ENCODE data around the gene ASTN2.

ASTN2 gene

GRCh38 chr9:116937361-116937760 lies 477.5 kb downstream of the ASTN2 start:
- H3K27ac ChIP-seq: no peak overlapping the region
- TF ChIP-seq, protein P1, sequence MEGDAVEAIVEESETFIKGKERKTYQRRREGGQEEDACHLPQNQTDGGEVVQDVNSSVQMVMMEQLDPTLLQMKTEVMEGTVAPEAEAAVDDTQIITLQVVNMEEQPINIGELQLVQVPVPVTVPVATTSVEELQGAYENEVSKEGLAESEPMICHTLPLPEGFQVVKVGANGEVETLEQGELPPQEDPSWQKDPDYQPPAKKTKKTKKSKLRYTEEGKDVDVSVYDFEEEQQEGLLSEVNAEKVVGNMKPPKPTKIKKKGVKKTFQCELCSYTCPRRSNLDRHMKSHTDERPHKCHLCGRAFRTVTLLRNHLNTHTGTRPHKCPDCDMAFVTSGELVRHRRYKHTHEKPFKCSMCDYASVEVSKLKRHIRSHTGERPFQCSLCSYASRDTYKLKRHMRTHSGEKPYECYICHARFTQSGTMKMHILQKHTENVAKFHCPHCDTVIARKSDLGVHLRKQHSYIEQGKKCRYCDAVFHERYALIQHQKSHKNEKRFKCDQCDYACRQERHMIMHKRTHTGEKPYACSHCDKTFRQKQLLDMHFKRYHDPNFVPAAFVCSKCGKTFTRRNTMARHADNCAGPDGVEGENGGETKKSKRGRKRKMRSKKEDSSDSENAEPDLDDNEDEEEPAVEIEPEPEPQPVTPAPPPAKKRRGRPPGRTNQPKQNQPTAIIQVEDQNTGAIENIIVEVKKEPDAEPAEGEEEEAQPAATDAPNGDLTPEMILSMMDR (conservative IDR thresholded peaks at IDR 0.05): no peak
- TF ChIP-seq ZFX (IDR thresholded peaks at IDR 0.05): no peak

GRCh38 chr9:116935149-116935897 lies 479.5 kb downstream of the ASTN2 start:
- TF ChIP-seq, protein P1 (conservative IDR thresholded peaks at IDR 0.05): no peak
- no peak for TF ChIP-seq ZFX (IDR thresholded peaks at IDR 0.05)
- H3K27ac ChIP-seq: no peak overlapping the region

DNA sequence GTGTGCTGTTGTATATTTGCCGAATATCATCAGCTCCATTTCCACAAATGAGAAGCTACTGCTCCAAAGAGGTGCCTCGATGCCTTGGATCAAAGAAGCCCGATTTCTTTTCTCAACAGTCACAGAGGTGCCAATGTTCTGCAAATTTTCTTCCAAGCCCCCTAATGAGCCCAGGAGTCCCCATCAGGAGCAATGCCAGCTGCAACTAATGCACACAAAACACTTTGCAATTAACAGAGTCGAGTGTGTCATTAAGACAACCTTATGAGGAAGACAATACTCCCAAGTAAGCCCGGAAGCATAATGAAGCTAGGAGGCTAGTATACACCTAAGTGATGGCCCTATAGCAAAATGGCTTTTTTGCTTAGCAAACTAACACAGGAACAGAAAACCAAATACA lies 480.7 kb downstream of the ASTN2 start:
- H3K27ac ChIP-seq: no peak overlapping the region
- no peak for TF ChIP-seq ZFX (IDR thresholded peaks at IDR 0.05)
- TF ChIP-seq, protein P1 (conservative IDR thresholded peaks at IDR 0.05): no peak

DNA sequence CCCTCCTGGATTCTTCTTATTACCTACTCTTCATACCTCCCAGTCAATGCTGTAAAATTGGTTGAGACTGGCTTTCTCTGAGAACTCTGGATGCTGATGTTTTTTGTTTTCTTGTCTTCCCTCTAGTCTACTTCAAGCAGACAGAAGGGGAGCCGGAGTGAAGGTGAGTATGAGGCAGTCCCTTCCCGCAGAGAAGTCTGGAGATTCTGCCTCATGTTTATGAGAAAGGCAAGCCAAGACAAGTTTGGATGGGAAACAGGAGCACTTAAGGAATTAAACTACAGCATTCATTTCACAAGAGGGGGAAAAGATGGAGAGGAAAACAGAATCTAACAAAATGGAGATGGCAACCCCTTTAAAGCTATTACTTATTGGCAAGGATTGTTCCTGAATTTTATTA lies 481.6 kb downstream of the ASTN2 start:
- H3K27ac ChIP-seq: no peak overlapping the region
- TF ChIP-seq ZFX (IDR thresholded peaks at IDR 0.05): no peak
- TF ChIP-seq, protein P1 (conservative IDR thresholded peaks at IDR 0.05): no peak

GRCh38 chr9:116929621-116930020 lies 485.2 kb downstream of the ASTN2 start:
- H3K27ac ChIP-seq: no peak overlapping the region
- no peak for TF ChIP-seq ZFX (IDR thresholded peaks at IDR 0.05)
- TF ChIP-seq, protein P1 (conservative IDR thresholded peaks at IDR 0.05): no peak

DNA sequence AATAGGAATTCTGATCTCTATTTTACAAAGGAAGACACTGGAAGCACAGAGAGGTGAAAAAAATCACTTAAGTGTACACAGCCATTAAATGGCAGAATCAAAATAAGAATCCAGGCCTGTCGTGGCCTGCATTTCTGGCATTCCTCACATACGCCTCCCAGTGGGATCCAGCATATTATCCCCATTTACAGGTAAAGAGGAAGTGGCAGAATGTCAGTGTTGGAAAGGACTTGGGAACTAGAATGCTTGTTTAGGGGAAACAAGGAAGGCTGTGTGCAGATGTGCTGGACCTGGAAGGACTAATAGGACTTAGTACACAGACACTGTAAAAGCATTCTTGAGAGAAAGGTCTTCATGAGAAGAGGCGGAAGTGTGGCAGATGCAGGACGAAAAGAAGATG lies 486.0 kb downstream of the ASTN2 start:
- TF ChIP-seq, protein P1 (conservative IDR thresholded peaks at IDR 0.05): no peak; the same call in 1 of the 2 replicates
- TF ChIP-seq ZFX (IDR thresholded peaks at IDR 0.05): no peak
- no peak overlapping the region for H3K27ac ChIP-seq

DNA sequence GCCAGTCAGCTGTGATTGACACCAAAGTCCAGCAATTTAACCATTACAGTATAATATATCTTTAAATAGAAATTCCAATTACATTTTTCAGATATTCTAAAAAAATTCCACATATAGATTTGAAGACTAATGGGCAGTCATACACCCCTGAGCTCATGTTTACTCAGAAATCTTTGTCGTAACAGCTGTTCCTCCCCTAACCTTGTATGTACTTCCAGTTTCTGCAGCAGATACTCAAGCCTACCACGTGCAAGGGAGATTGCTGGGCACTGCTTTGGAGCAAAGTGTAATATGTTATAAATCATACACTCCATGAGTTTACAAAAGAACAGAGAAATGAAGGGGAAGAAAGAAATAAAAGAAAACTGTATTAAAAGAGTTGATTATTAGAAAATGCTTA lies 486.6 kb downstream of the ASTN2 start:
- TF ChIP-seq, protein P1 (conservative IDR thresholded peaks at IDR 0.05): no peak
- no peak for TF ChIP-seq ZFX (IDR thresholded peaks at IDR 0.05)
- no peak overlapping the region for H3K27ac ChIP-seq
